GM19193 (cell line): ENCODE data around the gene SLIT3.

Experiments used
- POLR2A ChIP-seq: IDR thresholded peaks from 4 replicates; pipeline ENCODE4 v1.6.1; 2011; ENCODE audit not compliant: insufficient read depth, insufficient read length; ENCODE audit errors: extremely low read depth

Gene SLIT3

GRCh38 chr5:168852329-168852728 is 448.6 kb downstream of the SLIT3 start:
- no peak for TF ChIP-seq POLR2A

DNA sequence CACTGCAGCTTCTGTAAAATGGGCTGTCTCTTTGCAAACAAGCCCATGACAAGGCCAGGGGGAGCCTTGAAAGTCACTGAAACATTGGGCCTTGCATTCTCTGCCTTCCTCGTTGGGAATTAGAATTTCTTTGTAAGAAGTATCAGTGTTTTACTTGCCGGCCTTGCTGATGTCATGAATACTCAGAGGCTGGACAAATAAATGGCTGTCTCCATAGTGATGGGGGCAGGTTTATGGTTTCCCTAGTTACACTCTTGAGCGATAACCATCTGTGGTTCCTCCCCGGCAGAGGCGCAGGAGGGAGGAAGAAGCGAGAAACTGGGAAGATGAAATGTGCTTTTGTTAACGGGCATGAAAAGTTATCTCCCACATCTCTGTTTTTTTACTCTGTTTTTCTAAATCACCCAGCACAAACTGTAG is 449.0 kb downstream of the SLIT3 start:
- TF ChIP-seq POLR2A, result no peak

GRCh38 chr5:168850683-168851082 is 450.3 kb downstream of the SLIT3 start:
- no peak for TF ChIP-seq POLR2A

DNA sequence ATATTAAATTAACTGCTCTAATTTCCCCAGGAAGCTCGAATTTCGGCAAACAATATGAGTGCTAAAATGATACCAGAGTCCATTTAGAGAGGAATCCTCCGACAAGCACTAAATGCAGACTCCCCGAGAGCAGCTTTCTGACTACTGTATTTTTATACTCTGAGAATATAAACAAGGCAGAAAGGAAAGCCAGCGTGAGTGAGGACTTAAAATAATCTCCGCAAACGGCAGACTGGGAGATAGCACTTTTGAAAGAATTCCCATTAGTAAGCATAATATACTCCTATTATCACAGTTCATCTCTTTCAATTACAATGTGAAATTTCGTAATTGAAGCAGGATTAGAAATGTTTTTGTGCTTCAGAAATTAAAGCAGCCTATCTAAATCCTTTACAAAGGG is 452.4 kb downstream of the SLIT3 start:
- no peak for TF ChIP-seq POLR2A

DNA sequence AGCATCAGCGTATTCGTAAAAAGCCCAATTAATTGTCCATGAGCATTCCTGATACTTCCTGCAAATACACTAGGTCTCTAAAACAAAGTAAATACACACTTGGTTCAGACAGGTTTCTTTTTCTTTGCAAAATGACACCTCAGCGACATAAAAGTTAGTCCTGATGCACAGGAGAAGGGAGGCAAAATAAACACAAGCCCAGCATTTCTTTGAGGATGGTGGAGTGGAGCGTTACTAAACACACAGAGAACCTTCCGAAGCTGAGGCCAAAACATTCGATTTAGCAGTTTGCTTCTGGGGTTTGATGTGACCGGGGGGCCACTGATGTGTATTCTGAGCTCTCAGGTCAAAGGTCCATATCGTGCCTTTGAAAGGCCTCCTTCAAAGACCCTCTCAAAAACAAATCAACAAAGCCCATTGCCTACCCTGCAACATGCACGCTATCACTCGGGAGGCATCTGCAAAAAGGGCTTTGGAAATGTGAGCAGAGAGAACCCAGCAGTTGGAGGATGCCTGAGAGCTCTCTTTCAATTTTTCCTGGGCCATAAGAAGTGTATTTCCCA is 453.3 kb downstream of the SLIT3 start:
- no peak for TF ChIP-seq POLR2A

DNA sequence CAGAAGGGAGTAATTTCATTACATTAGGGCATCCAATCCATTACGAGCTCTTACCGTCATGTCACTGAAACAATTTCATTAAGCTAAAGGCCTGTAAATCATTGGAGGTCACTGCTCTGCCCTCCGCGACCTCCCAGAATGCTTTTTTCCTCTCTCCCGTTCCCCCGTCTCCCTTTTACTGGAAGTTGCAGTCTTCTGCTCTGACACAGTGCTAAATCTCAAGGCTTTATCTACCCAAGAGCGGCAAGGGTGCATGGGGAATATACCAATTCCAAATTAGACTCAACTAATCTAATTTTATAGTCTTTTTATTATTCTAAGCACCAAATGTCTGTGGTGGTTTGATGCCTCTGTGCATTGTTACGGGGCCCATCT is 456.0 kb downstream of the SLIT3 start:
- TF ChIP-seq POLR2A, result no peak

DNA sequence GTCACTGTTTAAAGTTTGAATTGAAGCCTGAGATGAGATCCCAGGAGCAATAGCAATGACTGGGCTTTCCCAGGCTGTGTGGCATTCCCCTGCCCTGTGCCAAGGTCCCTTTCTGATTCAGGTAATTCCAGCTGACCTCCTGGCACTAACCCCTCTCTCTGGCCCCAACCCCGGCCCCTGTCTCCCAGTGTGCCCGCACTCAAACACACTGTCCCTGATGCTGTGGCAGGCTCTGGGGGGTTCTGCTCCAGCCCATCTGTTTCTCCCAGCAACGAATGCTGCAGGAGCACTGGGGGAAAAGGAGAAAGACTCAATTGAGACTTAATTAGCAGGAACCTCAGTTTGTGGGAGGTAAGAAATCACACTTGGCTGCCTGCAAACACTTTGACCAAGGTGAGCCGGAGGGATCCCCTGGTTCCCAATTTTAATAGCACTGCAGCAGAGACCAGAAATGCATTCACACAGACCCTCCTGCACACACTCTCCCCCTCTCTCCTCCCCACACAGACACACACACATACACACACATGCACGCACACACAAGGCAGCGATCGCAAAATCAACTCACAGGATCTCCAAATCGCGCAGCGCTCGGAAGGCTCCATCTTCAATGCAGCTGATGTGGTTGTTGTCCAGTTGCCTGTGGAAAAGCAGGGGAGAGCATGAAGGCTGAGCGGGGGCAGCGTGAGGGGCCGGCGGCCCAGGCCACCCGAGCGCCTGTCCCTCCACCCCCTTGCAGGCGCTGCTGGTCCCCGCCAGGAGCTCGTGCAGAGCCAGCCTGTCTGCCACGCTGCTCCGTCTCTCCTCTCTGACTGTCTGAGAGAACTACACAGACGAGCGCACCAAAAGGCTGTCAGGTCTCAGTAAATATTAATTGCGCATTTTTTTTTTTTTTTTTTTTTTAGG is 456.7 kb downstream of the SLIT3 start:
- TF ChIP-seq POLR2A, result no peak

DNA sequence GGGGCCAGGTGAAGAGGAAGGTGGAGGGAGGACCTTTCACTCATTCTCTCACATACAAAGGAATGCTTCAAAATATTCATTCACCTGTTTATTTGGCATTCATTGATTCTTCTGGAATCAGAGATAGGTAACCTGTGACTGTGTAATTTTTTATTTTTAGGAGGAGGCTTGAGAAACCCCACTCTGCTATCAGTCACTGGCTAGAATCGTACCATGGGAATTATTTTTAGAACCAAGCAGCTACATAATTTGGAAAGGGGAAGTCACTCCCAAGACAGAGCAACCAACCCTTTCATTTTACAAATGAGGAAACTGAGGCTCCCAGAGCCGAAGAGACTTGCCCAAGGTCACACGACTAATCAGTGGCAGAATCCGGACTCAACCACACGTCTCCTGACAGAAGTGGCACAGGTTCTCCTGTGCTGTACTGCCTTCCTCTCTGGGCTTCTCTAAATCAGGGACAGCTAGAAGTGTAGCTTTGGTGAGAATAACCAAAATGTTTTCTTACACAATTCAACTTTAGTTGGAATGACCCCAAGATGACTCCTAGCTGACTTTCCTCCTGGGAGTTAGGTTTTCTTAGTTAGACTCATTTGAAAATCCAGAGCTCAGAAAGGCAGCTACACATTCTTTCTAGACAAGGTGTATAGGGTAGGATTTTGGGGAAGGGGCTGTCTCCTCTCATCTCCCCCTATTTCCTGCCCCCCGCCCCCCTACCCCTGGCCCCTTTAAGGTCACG is 457.5 kb downstream of the SLIT3 start:
- no peak for TF ChIP-seq POLR2A

DNA sequence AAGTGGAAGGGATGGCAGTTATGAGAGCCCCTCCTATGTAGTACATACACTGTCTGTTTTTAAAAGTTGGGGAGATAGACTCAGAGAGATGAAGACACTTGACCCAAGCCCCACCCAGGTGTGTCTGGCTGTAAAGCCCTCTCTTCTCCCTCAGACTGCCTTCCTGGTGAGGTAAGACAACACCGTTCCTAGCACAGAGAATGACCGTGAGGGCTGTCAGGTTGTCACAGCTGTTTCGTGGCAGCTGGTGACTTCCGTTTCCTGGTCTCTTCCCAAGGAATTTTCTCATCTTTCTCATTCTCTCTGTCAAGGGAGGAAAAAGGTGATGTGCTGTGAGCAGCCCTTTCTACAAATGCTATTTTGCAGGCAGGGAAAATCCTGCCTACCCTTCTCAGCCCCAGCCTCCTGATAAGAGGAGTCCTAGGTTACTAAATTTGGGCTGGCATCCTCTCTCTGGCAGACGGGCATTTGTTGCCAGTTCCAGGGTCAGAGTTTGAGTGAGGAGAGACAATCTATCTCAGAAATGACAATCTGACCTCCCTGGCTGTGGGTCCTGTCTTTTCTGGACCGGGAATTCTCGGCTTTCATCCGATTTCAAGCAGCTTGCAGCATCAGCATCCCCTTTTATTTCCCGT is 458.3 kb downstream of the SLIT3 start:
- no peak for TF ChIP-seq POLR2A

DNA sequence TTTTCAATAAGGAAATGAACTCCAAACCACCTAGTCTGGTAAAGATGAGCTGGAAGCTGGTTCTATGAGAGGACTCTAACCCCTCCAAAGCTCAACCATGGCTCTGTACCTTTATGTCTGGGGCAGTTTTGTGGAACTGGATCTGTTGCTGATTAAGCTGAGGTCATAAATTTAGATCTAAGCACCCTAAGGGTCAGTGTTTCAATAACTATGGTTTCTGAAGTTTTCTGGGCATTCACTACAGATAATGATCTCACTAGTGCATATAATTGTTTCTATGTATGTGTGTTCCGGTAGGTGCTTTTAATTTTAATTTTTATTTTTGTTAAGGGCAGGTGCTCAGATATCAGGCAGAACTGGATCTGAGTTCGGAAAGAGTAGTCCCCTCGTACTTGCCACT is 463.1 kb downstream of the SLIT3 start:
- no peak for TF ChIP-seq POLR2A

DNA sequence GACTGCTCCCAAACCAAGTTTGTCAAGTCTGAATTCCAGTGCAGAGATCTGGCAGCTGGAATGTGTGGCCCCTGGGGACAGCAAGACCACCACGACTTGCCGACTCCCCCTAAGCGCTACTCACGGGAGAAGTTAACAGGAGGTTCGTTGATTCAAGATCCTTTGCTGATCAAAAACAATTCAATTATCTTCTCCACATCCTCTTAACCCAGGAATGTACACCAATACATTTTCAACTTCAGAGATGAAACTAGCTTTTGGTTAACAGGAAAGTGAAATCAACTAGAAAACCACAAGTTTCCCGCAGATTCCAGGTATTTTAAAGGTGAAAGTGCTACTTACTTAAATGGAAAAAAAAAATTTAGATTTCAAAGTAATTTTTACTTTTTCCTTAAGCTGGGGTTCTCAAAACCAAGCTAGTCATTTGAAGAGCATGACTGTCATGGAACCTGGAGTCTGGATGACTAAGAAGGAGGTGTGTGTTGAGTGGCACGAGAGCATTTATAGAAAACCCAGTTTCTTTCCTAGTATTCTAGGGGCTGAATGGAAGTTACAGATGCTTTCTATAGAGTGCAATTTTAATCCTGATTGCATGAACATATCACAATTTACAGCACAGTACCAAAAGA is 464.2 kb downstream of the SLIT3 start:
- TF ChIP-seq POLR2A, result no peak

- TF ChIP-seq POLR2A, result no peak
These were observed 467.0 kb downstream of the SLIT3 start for GRCh38 chr5:168833936-168834335.

- no peak for TF ChIP-seq POLR2A
These were observed 467.6 kb downstream of the SLIT3 start for GRCh38 chr5:168833383-168833782.

- no peak for TF ChIP-seq POLR2A
These were observed 468.6 kb downstream of the SLIT3 start for GRCh38 chr5:168832308-168832707.

GRCh38 chr5:168831383-168831782 is 469.6 kb downstream of the SLIT3 start:
- no peak for TF ChIP-seq POLR2A
